Mucosa of stomach (tissue), 1 donor: ENCODE results near the gene IRX1.

Experiments used
- H3K27me3 ChIP-seq: one replicate; pipeline ENCODE4 v1.7.0; 2013; ENCODE audit warnings: mild to moderate bottlenecking, low read length; ENCODE audit not compliant: control insufficient read depth, insufficient read depth
- H3K36me3 ChIP-seq: one replicate; pipeline ENCODE4 v1.7.0; 2013; ENCODE audit warnings: low read length; ENCODE audit not compliant: control insufficient read depth, insufficient read depth
- H3K4me1 ChIP-seq: one replicate; pipeline ENCODE4 v1.7.0; 2013; ENCODE audit warnings: mild to moderate bottlenecking, low read length; ENCODE audit not compliant: control insufficient read depth, insufficient read depth
- H3K4me3 ChIP-seq: one replicate; pipeline ENCODE4 v1.7.0; 2013; ENCODE audit warnings: low read length
- H3K9ac ChIP-seq: one replicate; pipeline ENCODE4 v1.7.0; 2013; ENCODE audit warnings: mild to moderate bottlenecking, low read length, moderate library complexity
- H3K9me3 ChIP-seq: one replicate; pipeline ENCODE4 v1.7.0; 2013; ENCODE audit warnings: mild to moderate bottlenecking, low read length, moderate library complexity; ENCODE audit not compliant: control insufficient read depth
- donor health status: Pancreatic carcinoma.

IRX1 gene

DNA sequence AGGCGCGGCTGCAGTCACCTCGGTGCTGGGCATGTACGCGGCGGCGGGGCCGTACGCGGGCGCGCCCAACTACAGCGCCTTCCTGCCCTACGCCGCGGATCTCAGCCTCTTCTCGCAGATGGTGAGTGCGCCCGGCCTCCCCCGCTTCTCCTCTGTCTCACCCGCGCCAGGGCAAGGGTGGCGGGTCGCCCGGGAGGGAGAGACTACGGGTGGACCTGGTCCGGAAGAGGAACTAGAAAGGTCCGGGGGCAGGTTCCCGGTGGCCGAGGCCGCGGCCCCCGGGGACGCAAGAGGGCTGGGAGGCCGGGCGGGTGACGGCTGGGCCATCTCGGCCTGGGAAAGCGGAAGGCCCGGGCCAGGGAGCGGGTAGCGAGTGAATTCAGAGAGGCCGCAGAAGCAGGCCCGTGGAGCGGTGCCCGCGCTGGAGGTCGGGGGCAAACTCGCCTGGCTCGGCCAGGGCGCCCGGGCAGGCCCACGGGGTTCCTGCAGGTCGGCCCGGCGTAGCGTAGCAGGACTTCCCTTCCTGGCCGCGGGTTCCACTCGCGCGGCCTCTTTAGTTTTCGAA lies 711 bp downstream of the IRX1 start:
- Histone ChIP-seq H3K9me3 (no peaks in the 10 kb centered on the region), H3K4me3 (no peak overlapping the region), H3K27me3 (peaks cover 86% of the 10 kb centered on the region), H3K36me3 (no peaks in the 10 kb centered on the region), H3K4me1 (no peaks in the 10 kb centered on the region), H3K9ac (no peak overlapping the region)

DNA sequence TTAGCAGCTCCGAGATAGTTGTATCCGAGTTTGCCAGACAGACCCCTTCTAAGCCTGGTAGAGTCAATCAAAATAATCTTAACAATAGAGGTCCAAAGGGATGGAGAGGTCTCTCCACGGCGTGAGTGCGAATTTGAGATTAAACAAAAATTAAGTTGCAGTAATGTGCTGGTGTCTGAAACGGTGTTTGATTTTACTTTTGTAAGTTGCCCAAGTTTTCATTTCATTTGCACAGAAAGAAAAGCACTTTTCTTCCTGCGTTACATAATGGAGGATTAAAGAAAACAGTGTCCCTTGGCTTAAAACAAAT lies 1.2 kb downstream of the IRX1 start:
- Histone ChIP-seq H3K27me3 (peaks cover 87% of the 10 kb centered on the region), H3K4me3 (no peak overlapping the region), H3K9ac (no peak overlapping the region), H3K36me3 (no peaks in the 10 kb centered on the region), H3K9me3 (no peaks in the 10 kb centered on the region), H3K4me1 (no peaks in the 10 kb centered on the region)

GRCh38 chr5:3597167-3598007 lies 1.8 kb downstream of the IRX1 start:
- H3K36me3 ChIP-seq, result no peaks in the 10 kb centered on the region
- no peaks in the 10 kb centered on the region for H3K4me1 ChIP-seq
- peaks cover 90% of the 10 kb centered on the region for H3K27me3 ChIP-seq
- no peak overlapping the region for H3K9ac ChIP-seq
- H3K9me3 ChIP-seq, result no peaks in the 10 kb centered on the region
- H3K4me3 ChIP-seq, result no peak overlapping the region

DNA sequence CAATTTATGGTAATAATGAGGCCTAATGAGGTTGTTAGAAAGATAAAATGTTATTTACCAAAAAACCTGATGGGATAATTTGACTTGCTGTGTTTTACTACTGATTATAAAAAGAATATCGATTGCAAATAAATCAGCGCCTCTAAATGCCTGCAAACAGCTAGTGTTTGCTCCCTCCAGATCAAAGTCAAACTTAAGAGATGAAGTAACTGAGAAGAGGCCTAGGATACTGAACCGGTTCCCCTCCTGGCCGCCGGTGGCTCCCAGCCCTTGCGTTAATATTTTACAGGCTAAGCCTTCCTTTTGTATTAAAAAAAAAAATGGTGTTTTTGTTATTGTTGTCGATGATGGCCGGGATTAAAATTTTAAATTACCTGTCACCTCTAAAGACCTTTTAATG lies 2.6 kb downstream of the IRX1 start:
- no peak overlapping the region for H3K4me3 ChIP-seq
- peaks cover 90% of the 10 kb centered on the region for H3K27me3 ChIP-seq
- H3K36me3 ChIP-seq, result no peaks in the 10 kb centered on the region
- H3K4me1 ChIP-seq, result no peaks in the 10 kb centered on the region
- no peak overlapping the region for H3K9ac ChIP-seq
- no peaks in the 10 kb centered on the region for H3K9me3 ChIP-seq

DNA sequence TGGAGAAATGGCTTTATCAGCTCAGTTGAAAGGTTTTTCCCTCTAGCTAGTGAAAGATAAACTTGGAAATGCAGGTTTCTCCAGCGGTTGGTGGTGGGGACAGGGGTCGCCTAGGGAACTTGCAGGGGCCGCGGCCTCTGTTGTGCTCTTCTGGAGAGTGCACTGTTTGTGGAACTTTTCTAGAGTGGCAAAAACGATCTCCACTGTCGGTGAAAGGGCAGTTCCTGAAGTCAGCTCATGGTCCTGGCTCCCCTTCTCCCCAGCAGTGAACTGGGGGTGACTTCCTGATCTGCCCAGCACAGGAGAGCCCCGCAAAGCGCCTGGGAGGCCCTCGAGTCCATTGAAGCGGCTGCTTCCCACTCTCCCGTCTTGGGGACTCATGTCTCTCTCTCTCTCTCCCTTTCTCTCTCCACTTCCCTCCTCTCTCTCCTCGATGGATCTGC lies 3.2 kb downstream of the IRX1 start:
- Histone ChIP-seq H3K4me3 (no peak overlapping the region), H3K4me1 (no peaks in the 10 kb centered on the region), H3K27me3 (peaks cover 88% of the 10 kb centered on the region), H3K9ac (no peak overlapping the region), H3K9me3 (no peaks in the 10 kb centered on the region), H3K36me3 (no peaks in the 10 kb centered on the region)

GRCh38 chr5:3599226-3600105 lies 3.8 kb downstream of the IRX1 start:
- H3K27me3 ChIP-seq, result peaks cover 82% of the 10 kb centered on the region
- H3K9ac ChIP-seq, result no peak overlapping the region
- H3K9me3 ChIP-seq, result no peaks in the 10 kb centered on the region
- no peaks in the 10 kb centered on the region for H3K4me1 ChIP-seq
- no peak overlapping the region for H3K4me3 ChIP-seq
- H3K36me3 ChIP-seq, result no peaks in the 10 kb centered on the region

- Histone ChIP-seq H3K9ac (no peak overlapping the region), H3K4me1 (no peaks in the 10 kb centered on the region), H3K4me3 (no peak overlapping the region), H3K9me3 (no peaks in the 10 kb centered on the region), H3K27me3 (peaks cover 82% of the 10 kb centered on the region), H3K36me3 (no peaks in the 10 kb centered on the region)
Measured at GRCh38 chr5:3600106-3601060, 4.8 kb downstream of the IRX1 start.

GRCh38 chr5:3601061-3601710 lies 5.6 kb downstream of the IRX1 start:
- Histone ChIP-seq H3K27me3 (peaks cover 82% of the 10 kb centered on the region), H3K9me3 (no peaks in the 10 kb centered on the region), H3K4me1 (no peaks in the 10 kb centered on the region), H3K9ac (no peak overlapping the region), H3K36me3 (no peaks in the 10 kb centered on the region), H3K4me3 (no peak overlapping the region)

DNA sequence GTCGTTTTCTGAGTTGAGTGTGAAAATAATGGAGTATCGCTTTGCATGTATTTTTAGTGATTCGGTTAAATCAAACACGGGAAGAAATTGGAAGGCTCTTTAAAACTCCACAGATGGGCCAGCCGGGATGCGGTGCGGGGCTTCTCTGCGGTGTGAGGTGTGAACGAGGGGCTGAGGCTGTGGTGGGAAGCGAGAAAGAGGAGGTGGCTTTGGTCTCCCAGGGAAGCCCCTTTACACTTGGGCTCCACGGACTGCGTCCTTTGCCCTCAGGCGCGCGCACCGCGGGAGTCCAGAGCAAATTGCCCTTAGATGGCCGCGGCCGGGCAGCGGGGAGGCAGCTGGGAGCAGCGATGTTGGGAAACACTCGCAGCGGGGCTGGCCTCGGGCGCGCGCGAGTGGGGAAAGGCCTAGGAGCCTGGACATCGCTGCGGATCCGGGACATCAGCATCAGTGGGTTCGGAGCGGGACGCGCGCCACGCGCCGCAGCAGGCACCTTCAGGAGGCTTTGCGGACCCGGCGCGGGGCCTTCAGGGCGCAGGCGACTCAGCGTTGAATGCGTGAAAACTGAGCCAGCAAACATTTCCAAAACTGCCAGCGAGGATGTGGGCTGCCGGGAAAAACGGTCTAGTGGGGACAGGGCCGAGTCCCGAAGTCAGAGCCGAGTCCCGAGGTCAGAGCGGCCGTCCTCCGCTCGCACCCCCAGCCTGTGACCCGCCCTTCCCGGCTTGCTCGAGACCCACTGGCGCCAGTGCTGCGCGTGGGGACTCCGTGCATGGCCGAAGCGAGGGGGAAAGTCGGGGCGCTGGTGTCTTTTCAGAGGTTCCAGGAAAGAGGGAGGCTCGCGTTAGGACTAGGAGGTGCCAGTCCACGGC lies 6.5 kb downstream of the IRX1 start:
- Histone ChIP-seq H3K9me3 (no peaks in the 10 kb centered on the region), H3K4me1 (no peaks in the 10 kb centered on the region), H3K27me3 (peaks cover 76% of the 10 kb centered on the region), H3K36me3 (no peaks in the 10 kb centered on the region), H3K9ac (no peak overlapping the region), H3K4me3 (no peak overlapping the region)

- Histone ChIP-seq H3K4me1 (no peaks in the 10 kb centered on the region), H3K9ac (no peak overlapping the region), H3K9me3 (no peaks in the 10 kb centered on the region), H3K4me3 (no peak overlapping the region), H3K36me3 (no peaks in the 10 kb centered on the region), H3K27me3 (peaks cover 68% of the 10 kb centered on the region)
Measured at GRCh38 chr5:3602785-3603502, 7.3 kb downstream of the IRX1 start.
